Measurements from ENCODE around the gene HMCN1.

GRCh38 chr1:186164773-186165172, 430.6 kb downstream of the HMCN1 start:
- TF ChIP-seq REST (IDR thresholded peaks at IDR 0.05; ENCODE audit: insufficient read depth in 1 of 2, low read depth in 2 of 2, low read length in 2 of 2) (no peak), POLR2AphosphoS5 (IDR thresholded peaks at IDR 0.05; ENCODE audit: low read depth, low read length) (no peak)
